A673 (cell line): Measurements from ENCODE around the gene ADM5. TPM values are rescaled to one million over a fixed set of nuclear protein-coding genes. Genes with fewer than 3 reads are reported as not detected.

Experiments
- BruUV-seq: library from RNA; stranded (reverse); fragments of 400-500 nt; replicated peaks from 2 replicates; lab custom pipeline; 2021; lab: Mats Ljungman, UMichigan
- CTCF ChIA-PET: fragments of 300-600 bp; sonication (Branson Sonifier 250); formaldehyde crosslinking; loops from one replicate; lab custom pipeline; 2022; ENCODE audit warnings: antibody characterized with exemption; lab: Charles Lee
- POLR2A ChIA-PET: fragments of 300-600 bp; sonication (Branson Sonifier 250); formaldehyde crosslinking; loops from one replicate; lab custom pipeline; 2022; ENCODE audit warnings: antibody characterized with exemption; ENCODE audit not compliant: low non-redundant PET; lab: Charles Lee
- DNase-seq: peaks from one replicate; pipeline ENCODE4 v3.0.0-alpha.2; 2015; ENCODE audit warnings: low spot score
- H3K27ac ChIP-seq: fragments of 200-600 bp; sonication (generic); 2 replicates; pipeline ENCODE4 v1.5.1; 2016; ENCODE audit warnings: mixed run types, low read depth, mild to moderate bottlenecking, mixed read lengths, antibody characterized with exemption, low read length; ENCODE audit not compliant: poor library complexity, severe bottlenecking
- H3K27me3 ChIP-seq: fragments of 200-600 bp; sonication (generic); replicated peaks from 2 replicates; pipeline ENCODE4 v1.6.1; 2017; ENCODE audit warnings: mixed run types, low read depth, mild to moderate bottlenecking, mixed read lengths, antibody characterized with exemption, low read length; ENCODE audit not compliant: insufficient read depth, poor library complexity
- H3K36me3 ChIP-seq: fragments of 200-600 bp; sonication (generic); 2 replicates; pipeline ENCODE4 v1.6.1; 2016; ENCODE audit warnings: mixed run types, mild to moderate bottlenecking, mixed read lengths, antibody characterized with exemption, low read length; ENCODE audit not compliant: insufficient read depth, poor library complexity, severe bottlenecking
- H3K4me1 ChIP-seq: fragments of 200-600 bp; sonication (generic); 2 replicates; pipeline ENCODE4 v1.6.1; 2017; ENCODE audit warnings: mixed run types, mild to moderate bottlenecking, mixed read lengths, antibody characterized with exemption, low read length; ENCODE audit not compliant: insufficient read depth, poor library complexity, severe bottlenecking
- H3K4me3 ChIP-seq: fragments of 200-600 bp; sonication (generic); 2 replicates; pipeline ENCODE4 v1.5.1; 2016; ENCODE audit warnings: low read depth, mixed run types, mild to moderate bottlenecking, mixed read lengths, low read length; ENCODE audit not compliant: poor library complexity, severe bottlenecking
- H3K9me3 ChIP-seq: fragments of 200-600 bp; sonication (generic); 2 replicates; pipeline ENCODE4 v1.6.1; 2016; ENCODE audit warnings: mixed run types, low read depth, mild to moderate bottlenecking, mixed read lengths, antibody characterized with exemption, low read length; ENCODE audit not compliant: poor library complexity, severe bottlenecking
- EZH2 ChIP-seq: fragments of 200-600 bp; sonication (generic); IDR thresholded peaks from 2 replicates; pipeline ENCODE4 v1.6.1; 2017; ENCODE audit warnings: borderline replicate concordance, low read depth, mild to moderate bottlenecking, mixed read lengths, antibody characterized with exemption, low read length; ENCODE audit not compliant: poor library complexity, severe bottlenecking
- intact Hi-C: fragments of 100-400 bp; cut with micrococcal nuclease; formaldehyde crosslinking; loops from one replicate; pipeline ENCODE4 v1.10.0; 2022; ENCODE audit not compliant: unreplicated experiment
- total RNA-seq: library from RNA; stranded (reverse); gene quantifications from 2 replicates; pipeline ENCODE4 v1.2.3, GENCODE V29; 2021
- TF ChIP-seq, protein P1 (sequence below): fragments of 300-800, 200-600 bp; sonication (generic); conservative IDR thresholded peaks from 2 replicates; pipeline ENCODE4 v1.5.1; 2017; ENCODE audit warnings: low read depth, mild to moderate bottlenecking, antibody characterized with exemption, low read length, moderate library complexity, mixed read lengths

ADM5 gene
- total RNA-seq, 1 experiment from 2014 or later: 4.3 TPM

DNA sequence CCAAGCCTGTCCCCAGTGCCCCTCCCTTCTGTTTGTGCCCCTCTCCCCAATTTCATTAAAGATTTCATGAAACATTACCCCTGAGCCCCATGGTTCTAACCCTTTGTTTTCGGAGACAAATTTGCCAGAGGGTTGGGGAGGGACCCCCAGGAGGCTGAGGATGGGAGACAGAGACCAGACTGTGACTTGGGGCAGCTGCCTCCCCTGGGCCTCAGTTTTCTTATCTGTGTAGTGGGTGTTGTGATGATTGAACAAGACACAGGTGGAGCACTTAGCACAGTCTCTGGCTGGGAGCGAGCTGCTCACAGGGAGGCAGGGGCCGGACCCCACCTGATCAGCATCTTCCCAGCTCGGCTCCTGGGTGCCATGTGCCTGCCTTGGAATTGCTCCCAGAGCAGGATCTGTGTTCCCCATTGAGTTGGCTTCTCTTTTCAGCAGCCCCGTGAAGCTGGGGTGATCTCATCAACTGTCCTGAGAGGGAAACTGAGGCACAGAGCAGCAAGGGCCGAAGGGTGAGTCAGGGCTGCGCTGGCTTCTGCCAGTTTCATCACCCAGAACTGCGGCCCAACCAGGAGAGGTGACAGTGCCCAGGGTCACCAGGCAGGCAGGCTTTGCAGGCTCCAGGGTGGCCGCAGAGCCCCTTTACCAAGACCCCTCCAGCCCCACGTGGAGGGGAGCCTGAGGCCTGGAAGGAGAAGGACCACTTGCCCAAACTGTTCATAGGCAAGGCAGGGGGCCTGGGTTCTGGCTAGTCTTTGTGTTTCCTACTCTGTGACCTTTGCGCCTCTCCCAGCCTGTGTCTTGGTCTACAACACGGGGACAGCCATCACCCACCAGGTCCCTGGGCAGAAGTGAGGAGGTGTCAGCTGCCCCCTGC, 30.6 kb upstream of the ADM5 start:
- Histone ChIP-seq H3K36me3 (peaks cover 79% of the 10 kb centered on the region), H3K9me3 (no peaks in the 10 kb centered on the region), H3K4me1 (peaks cover 2% of the 10 kb centered on the region), H3K27me3 (no peaks in the 10 kb centered on the region), H3K27ac (no peak overlapping the region), H3K4me3 (no peak overlapping the region)
- CTCF ChIA-PET: no interaction called here
- TF ChIP-seq EZH2: no peak
- TF ChIP-seq, protein P1, sequence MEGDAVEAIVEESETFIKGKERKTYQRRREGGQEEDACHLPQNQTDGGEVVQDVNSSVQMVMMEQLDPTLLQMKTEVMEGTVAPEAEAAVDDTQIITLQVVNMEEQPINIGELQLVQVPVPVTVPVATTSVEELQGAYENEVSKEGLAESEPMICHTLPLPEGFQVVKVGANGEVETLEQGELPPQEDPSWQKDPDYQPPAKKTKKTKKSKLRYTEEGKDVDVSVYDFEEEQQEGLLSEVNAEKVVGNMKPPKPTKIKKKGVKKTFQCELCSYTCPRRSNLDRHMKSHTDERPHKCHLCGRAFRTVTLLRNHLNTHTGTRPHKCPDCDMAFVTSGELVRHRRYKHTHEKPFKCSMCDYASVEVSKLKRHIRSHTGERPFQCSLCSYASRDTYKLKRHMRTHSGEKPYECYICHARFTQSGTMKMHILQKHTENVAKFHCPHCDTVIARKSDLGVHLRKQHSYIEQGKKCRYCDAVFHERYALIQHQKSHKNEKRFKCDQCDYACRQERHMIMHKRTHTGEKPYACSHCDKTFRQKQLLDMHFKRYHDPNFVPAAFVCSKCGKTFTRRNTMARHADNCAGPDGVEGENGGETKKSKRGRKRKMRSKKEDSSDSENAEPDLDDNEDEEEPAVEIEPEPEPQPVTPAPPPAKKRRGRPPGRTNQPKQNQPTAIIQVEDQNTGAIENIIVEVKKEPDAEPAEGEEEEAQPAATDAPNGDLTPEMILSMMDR: no peak
- no peak for DNase-seq
- intact Hi-C loops: no loop called here
- POLR2A ChIA-PET: no interaction called here
- BruUV-seq: no TSS peak

DNA sequence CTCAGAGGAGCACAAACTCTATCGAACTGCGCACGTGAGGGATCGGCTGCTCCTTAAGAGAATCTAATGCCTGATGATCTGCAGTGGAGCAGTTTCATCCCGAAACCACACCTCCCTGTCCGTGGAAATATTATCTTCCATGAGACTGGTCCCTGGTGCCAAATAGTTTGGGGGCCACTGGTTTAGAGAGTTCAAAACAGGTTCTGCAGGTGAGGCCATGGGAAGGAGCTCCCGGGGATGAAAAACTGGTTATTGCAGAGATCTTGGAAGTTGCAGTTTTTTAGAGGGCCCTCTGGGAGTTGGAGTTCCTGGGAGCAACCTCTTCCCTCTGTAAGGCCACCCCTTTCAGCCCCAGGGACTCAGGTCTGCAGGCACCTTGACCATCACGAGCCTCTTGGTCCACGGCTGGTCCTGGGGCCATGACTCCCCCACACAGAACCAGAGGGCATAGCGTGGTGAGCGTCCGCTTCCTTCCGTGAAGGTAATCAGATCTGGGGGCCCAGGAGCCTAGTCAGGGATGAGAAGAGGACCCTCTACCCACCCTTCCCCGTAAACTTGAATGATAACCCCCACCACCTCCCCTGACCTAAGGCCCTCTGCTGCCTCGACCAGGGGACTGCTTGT, 28.9 kb upstream of the ADM5 start:
- no peaks in the 10 kb centered on the region for H3K27me3 ChIP-seq
- CTCF ChIA-PET: interaction anchor here (0.6 kb wide), 1 partner anchor 158 kb away, joined by 3 read pairs; the partner anchor contains the start of gene MED25
- intact Hi-C loops: no loop called here
- POLR2A ChIA-PET: no interaction called here
- DNase-seq: no peak
- H3K4me1 ChIP-seq: peaks cover 7% of the 10 kb centered on the region
- H3K4me3 ChIP-seq: no peak overlapping the region
- peaks cover 62% of the 10 kb centered on the region for H3K36me3 ChIP-seq
- no peak overlapping the region for H3K27ac ChIP-seq
- TF ChIP-seq, protein P1: no peak
- no peak for TF ChIP-seq EZH2
- H3K9me3 ChIP-seq: no peaks in the 10 kb centered on the region
- no TSS peak for BruUV-seq

DNA sequence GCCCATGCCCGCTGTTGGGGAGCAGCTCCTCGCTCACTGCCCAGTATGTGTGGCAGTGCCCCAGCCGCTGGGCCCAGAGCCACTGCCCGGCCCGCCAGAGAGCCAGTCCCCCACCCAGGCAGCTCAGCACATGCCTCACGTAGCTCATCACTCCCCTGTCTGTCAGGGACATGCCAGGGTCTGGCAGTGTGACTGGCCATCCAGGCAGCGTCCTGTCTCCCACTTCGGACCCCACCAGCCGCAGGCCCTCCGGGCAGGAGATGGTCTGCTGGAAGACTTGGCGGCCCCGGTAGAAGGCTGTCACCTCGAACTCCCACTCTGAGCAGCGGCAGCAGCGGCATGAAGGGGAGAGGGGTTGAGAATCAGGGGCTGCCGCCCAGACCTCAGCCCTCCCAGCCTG, 27.4 kb upstream of the ADM5 start:
- POLR2A ChIA-PET: interaction anchor here (0.7 kb wide), 1 partner anchor 22 kb away, joined by 4 read pairs; no protein-coding TSS in a partner anchor

More for the DNA sequence above, 27.4 kb upstream of the ADM5 start:
- no peak overlapping the region for H3K4me3 ChIP-seq
- no peaks in the 10 kb centered on the region for H3K27me3 ChIP-seq
- H3K9me3 ChIP-seq: no peaks in the 10 kb centered on the region
- CTCF ChIA-PET: no interaction called here
- peaks cover 12% of the 10 kb centered on the region for H3K4me1 ChIP-seq
- H3K27ac ChIP-seq: no peak overlapping the region
- intact Hi-C loops: no loop called here
- TF ChIP-seq, protein P1: no peak
- TF ChIP-seq EZH2: no peak
- no TSS peak for BruUV-seq
- peaks cover 51% of the 10 kb centered on the region for H3K36me3 ChIP-seq
- DNase-seq: no peak
